Renal pelvis (tissue), 4 donors: Measurements from ENCODE around the gene CBFA2T3. TPM values are rescaled to one million over a fixed set of nuclear protein-coding genes. Genes with fewer than 3 reads are reported as not detected.

Experiments
- DNase-seq: peaks from one replicate; pipeline ENCODE4 v3.0.0-alpha.2; 2013
- polyA plus RNA-seq, 3 donors: library from polyadenylated mRNA; unstranded; fragments of 120-200 nt; gene quantifications; one replicate each; pipeline ENCODE4 v1.2.1, GENCODE V29; 2013; ENCODE audit not compliant: insufficient read length in 3 of 3

CBFA2T3 gene
- polyA plus RNA-seq, 3 donors, result 3.1 to 3.6 (median 3.5) TPM

DNA sequence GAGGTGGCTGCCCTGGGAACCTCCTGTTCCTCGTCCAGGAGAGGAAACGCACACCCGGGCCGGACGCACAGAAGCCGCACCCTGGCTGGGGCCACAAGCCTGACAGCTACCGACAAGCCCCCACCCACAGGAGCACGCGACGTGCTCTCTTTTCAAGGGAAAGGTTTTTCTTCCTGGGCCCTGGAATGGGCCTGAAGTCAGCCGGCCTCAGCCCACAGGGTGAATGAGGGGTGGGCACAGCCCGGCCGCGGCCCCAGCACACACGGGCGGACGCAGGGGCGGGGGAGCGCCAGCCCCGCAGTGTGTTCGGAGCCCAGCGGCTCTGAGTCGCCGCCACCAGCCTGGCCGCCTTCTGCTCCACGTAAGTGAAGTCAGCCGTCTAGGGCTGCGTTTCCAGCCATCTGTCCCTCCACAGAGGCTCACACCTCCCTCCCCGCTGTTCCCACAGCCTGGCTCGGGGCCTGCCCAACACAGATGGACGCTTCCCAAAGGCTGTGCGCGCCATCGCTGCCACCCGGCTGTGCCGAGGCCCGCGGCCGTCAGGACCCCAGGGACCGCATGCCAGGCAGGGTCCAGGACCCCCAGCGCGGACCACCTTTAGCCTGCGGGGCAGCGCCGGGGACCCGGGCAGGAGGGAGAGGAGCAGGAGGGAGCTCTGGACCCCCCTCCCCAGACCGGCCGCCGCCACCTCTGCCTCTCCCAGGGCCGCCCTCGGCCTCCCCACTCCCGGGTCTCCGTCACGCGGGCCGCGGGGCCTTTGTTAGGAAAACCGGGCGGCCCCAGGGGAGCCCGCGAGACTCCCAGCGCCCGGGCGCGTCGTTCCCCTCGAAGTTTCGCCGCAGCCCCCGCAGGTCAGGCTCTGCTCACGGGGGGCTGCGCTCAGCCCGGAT is 36.8 kb downstream of the CBFA2T3 start:
- no peak for DNase-seq

DNA sequence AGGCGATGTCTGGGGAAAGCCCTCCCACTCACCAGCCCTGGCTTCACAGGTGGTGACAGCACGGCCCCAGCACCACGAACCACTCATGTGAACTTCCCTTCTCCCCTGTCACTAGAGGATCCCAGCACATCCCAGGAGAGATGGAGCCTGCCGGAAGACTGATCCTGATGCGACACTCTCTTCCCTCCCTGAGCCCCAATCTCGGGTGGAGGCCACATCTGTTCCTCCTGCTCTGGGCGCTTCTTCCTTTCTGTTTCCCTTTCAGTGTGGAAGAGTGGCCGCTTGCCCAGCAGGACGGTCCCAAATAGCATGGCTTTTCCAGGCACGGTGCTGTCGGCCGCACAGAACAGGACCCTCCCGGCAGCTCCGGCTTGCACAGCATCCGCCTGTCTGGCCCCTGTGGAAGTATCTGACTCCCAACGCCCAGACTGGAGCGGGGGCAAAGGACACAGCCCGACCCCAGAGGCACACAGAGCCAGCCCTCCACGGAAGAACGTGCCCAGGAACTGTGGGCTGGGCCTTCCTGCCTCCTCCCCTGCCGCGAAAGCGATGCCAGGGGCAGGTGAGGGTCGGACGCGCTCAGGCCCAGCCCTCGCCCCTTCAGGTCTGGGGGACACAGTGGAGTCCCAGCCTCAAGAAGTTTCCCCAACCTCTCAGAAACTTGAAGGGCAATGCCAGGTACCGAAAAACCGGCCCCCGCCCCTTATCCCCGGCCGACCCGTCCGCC is 37.6 kb downstream of the CBFA2T3 start:
- DNase-seq, result no peak

DNA sequence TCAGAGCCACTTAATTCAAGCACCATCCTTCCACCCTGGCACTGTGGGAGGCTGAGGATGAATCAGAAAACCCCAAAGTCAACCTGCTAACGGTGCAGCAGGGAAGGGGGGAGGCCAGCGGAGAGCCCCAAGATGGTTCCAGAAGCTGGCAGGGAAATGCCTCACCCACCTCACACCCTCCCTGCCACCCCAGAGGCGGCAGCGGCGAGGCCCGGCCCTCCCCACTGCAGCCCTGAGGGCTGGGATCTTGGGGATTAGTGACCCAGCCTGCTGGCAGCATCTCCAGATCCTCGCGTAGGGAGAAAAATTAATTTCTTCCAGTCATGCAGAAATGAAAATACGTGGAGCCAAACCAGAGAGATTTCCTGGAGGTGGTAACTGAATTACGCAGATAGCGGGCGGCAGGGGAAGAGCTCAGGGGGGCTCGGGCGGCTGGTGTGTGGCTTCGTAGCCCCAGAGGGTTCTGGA is 38.2 kb downstream of the CBFA2T3 start:
- no peak for DNase-seq

DNA sequence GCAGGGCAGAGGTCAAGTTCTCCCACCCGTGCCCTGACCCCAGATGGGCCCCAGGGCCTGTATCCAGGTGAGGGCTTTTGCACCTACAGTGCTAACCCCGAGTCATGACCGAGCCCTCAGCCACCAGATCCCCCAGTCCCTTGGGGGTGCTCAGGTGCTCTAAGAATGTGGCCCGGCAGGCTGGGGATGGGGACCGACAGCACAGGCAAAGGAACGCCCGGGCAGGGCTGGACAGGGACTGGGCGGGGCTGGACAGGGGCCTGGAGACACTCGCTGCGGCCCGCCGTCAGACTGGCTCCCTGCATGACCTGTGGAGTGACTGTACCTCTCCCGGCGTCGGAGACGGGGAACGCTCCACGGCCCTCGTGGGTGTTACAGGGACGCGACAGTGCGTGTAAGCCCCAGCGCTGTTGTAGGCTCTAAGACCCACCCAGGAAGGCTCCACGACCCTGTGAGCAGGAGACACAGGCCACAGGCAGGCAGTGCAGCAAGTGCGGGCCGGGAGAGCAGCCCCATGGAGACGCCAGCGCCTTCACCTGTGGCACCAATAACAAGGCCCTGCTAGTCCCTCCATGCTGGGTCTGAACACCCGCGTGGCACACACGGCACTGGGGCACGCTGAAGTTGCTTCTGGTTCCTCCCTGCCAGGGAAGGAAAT is 38.8 kb downstream of the CBFA2T3 start:
- no peak for DNase-seq

DNA sequence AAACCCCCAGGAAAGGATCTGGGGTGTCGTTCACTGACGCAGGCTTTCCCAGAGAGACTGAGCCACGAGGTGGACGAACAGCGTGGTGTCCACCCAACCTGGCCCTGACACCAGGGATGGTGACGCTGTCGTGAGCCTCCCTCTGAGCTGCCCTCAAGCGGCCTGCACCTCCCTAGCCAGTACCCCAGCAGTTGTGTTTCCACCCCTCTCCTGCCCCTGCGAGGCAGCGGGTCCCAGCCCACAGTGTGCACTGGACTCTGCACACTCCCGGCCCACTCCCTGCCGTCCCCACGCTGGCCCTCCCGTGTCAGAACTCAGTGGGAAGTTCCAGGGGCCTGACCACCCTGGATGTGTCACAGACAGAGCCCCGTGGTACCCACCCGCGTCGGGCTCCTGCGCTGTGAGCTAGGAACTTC is 39.8 kb downstream of the CBFA2T3 start:
- DNase-seq, result no peak

DNA sequence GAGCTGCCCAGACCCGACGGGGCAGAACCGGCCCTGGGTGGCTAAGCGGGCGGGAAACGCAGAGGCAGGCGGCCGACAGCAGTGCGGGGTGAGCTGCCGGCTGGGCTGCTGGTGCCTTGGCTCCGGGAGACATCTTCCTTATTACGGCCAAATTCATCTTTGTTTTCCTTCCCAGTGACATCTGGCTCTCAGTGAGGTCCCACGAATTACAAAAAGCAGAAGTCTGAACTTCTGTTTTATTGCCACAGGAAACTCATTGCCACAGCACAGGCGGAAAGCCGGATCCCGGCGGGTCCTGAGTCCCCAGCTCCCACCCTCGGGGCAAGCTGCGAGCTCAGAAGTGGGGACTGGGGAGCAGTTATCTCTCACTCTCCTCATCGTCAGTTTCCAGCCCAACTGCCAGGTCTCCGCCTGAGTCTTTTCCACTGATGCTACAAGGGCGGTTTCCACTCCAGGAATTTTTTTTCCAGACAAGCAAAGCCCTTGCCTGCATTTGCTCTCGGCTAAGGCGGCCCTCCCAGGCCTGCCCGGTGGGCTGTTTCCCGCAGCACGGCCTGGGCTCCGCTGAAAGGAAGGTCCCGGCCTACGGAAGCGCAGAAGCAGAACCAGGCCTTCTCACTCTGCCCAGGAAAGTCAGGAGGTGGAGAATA is 40.3 kb downstream of the CBFA2T3 start:
- no peak for DNase-seq

DNA sequence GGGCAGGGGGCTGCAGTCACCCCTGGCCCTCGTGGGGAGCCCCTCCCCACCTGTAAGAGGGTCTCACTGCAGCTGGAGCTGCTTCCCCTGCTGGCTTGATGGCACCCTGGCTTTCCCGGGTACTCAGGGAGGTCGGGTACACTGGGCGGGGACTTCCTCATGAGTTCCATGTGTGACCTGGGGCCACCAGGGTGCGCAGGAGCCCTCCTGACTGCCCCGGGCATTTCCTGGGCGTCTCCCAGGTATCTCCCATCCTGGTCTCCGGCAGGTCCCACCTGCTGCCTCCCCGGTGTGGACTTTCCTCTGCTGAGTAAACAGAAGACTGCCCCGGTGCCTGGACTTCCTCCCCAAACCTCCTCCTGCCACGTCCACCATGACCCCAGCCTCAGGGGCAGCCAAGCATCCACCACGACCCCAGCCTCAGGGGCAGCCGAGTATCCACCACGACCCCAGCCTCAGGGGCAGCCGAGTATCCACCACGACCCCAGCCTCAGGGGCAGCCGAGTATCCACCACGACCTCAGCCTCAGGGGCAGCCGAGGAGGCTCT is 40.9 kb downstream of the CBFA2T3 start:
- no peak for DNase-seq

DNA sequence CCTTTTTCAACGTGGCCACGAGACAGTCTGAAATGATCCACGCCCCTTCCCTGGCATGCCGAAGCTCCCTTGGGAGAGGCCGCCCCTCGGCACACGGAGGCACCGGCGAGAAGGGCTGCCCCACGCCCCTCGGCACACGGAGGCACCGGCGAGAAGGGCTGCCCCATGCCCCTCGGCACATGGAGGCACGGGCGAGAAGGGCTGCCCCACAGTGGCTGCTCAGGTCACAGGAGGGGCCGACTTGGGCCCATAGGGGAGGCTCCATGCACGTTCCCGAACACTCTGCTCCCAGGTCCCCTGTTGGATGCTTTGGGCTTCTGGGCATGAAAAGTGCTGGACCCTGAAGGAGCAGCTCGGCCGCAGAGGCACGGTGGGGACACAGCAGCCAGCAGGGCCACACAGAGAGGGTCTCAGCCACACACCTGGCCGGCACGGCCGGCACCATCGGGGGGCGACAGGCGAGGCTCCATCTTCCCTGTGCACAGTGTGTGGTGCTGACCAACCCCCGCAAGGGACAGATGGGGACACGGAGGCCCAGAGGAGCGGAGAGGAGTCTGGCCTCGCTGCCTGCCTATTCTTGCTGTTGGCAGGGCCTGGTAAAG is 42.8 kb downstream of the CBFA2T3 start:
- no peak for DNase-seq

DNA sequence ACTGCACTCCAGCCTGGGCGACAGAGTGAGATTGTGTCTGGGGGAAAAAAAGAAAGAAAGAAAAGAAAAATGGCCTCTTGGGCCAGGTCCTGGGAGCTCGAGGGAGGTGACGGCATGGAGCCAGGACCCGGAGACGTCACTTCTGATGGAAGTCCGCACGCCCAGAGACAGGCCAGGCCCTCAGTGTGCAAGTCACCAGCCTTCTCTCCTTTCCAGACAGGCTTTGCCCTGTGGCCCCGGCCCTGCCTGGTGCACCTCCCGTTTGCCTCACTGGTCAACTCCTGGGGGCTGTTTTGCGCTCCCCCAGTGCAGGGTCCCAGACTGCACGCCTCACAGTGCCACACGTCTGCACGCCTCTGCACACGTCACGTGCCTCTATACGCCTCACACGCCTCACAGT is 44.1 kb downstream of the CBFA2T3 start:
- no peak for DNase-seq

DNA sequence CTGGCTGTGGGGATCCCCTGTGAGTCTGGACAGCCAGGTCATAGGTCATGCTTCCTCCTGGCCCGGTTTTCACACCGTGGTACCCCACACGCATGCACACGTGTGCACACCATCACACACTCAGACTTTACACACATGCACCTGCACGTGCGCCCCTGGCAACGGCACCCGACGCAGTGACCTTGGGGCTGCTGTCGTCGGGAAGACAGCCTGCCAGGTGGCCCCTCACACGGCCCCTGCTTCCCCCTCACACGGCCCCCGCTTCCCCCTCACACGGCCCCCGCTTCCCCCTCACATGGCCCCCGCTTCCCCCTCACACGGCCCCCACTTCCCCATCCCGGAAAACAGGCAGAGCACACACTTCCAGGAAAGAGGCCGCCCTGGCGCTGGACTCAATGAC is 45.1 kb downstream of the CBFA2T3 start:
- DNase-seq, result no peak

DNA sequence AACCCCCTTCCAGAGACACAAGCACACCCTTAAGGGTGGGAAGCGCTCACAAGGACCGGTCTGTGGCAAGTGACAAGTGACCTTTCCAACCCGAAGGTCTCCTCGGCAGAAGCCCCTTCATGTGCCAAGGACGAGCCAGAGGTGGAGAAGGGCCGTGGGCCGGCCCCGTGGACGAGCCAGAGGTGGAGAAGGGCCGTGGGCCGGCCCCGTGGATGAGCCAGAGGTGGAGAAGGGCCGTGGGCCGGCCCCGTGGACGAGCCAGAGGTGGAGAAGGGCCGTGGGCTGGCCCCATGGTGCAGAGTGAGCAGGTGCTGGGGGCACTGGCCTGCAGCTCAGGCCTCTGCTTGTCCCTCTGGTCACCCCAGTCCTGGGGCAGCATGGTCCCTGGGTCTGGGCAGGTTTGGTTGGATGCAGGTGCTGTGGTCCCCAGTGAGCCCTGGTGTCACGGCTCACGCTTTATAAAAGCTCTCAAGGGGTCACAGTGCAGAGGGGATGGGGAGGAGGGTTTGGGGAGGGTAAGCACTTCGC is 45.6 kb downstream of the CBFA2T3 start:
- no peak for DNase-seq

DNA sequence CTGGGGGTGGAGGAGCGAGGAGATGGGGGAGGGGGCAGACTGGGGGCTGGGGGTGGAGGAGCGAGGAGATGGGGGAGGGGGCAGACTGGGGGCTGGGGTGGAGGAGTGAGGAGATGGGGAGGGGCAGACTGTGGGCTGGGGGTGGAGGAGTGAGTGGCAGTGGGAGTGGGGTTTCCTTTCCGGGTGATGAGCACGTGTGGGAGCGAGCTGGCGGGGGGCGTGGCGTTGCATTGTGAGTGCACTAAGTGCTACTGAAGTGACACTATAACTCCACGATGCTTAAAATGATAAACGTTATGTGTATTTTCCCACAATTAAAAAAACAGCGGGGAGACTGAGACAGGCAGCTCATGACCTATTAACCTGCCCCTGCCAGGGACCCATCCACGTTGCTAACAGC is 46.3 kb downstream of the CBFA2T3 start:
- no peak for DNase-seq

DNA sequence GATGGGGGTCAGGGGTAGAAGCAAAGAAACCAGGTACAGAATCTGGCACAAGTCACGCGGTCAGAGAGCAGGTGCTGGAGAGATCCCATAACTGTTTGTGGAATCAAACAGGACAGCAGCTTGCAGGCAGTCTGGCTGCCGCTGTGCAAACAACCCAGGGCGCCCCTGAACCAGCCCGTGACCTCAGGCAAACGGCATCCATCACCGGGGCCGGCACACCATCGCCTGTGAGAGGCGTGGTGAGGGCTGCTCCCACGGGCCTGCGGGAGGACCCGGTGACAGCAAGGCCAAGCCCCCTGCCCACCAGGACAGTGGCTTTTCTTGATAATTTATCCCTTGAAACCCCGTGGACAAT is 47.9 kb downstream of the CBFA2T3 start:
- no peak for DNase-seq

DNA sequence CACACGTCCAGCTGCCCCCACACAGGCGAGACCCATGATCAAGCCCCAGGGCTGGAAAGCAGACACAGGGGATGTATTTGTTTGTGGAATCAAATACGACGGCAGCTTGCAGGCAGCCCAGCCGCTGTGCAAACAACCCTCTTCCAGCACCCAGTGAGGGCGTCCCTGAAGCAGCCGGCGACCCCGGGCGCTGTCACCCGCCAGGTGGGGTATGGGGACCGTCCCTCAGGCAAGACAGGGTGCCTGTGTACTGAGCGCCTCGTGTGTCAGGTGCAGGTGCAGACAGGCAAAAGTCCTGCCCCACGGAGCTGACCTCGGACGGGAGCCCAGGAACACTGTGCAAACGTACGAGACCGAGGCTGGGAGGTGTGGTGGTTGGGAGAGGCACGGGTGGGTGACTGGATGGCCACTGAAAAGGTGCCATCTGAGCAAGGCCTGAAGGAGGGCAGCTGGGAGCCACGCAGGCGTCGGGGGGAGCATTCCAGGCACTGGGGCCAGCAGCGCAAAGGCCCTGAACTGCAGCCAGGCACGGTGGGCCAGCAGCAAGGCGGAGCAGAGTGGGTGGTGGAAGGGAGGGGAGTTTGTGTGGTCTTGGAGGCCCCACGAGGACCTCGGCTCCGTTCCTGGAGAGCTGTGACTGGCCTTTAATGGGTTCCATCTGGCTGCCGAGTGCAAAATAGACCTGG is 48.5 kb downstream of the CBFA2T3 start:
- no peak for DNase-seq

DNA sequence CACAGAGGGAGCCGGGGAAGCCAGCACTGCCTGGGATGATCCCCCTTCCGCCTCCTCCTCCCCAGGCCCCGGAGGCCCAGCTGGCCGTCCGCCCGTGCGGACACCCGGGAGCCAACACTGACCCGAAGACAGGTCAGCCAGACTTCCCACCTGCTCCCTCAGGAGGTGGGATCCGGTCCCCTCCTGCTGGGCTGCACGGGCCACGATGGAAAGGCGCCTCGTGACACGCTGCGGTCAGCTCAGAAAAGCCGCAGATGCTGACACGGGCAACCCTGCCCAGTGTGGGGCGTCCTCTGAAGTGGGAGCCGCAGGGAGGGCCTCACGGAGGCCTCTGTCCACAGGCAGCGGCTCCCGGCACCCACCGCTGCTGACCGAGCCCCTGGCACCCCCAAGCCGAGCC is 49.3 kb downstream of the CBFA2T3 start:
- DNase-seq, result no peak

DNA sequence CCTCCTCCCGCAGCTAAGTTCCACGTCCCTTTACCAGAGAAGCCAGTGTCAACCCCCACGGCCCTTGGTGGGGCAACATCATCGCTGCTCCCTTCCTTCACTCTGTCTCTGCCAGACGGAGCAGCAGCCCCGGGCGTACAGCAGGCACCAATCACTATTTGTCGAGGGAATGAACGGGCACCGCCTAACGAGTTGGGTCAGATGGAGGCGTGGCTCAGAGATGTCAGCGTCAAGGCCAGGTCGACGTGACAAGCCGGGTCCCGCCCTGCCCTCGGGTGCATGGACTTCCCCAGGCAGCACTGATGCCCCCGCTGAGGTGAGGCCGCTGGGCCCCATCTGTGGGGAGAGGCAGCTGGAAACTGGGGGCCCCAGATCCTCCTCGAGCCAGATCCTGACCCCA is 50.0 kb downstream of the CBFA2T3 start:
- no peak for DNase-seq

DNA sequence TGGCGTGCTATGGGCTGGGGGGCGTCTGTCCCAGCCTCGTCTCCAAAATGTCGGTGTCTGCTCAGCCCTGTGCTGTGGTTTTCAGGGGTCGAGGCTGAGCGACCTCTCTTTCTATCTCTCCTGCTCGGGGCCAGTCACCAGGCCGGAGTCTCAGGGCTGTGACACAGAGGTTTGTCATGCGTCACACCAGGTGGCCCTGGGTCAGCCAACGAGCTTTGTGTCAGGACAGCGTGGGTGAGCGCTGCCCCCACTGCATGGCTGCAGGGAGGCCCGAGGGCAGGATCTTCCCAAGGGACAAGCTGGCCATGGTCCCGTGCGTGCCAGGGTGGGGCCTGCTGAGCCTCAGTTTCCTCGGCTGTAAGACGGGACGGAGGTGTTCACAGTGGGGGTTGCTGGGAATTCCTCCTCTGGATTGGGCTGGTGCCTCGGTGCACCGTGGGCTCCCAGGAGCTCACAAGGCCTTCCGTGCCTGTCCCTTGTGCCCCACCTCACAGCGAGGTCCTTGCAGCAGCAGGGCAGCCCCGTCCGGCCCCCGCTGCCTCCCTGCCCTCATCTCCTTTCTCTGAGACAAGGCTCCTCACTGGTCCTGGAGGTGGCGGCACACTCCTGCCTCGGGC is 50.5 kb downstream of the CBFA2T3 start:
- no peak for DNase-seq

DNA sequence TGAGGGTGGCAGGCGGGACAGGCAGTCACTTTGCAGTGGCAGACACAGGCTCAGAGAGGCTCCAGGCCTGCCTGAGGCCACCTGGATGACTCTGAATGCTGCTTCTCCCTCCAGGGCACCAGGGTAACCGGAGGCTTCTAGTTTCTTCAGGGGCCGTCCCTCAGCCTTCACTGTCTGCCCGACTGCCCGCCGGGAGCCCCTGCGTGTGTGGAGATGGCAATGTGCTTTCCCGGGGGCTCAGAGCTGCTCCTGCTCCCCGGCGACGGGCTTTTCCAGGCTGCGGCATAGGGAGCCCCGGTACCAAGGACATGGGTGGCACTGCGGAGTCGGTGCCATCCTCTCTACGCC is 51.5 kb downstream of the CBFA2T3 start:
- no peak for DNase-seq

DNA sequence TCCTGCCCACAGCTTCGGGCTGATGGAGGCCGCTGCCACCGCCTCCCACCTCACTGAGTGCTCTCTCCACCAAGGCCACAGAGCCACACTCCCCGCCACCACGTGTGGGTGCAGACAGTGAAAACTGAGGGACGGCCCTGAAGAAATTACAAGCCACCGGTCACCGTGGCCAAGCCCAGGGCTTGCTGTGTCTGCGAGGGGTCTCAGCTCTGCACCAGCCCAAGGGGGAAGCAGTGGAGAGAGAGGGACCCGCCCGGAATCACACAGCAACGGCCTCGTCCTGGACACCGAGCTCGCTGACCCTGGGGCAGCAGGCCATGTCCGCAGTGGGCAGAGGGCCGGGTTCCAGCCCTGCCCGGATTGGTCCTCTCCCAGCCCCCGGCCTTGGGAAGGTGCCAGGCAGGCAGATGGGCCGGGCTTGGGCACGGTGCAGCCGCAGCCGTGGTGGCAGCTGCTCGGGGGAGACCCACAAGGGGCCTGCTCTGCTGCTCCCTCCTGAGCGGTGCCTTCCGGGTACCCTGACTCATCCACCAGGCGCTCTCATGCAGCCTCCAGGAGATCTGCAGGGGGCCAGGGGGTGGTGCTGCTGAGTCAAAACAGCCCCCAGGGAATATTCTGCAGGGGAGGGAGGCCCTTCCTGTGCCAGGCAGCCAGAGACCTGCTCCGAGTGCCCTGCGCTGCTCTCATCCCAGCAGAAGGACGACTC is 52.0 kb downstream of the CBFA2T3 start:
- no peak for DNase-seq
